Mucosa of rectum (tissue), 2 donors: Measurements from ENCODE around the gene TAB3.

Source experiments
- H3K27ac ChIP-seq, 2 donors: one replicate each; pipeline ENCODE4 v1.7.0; 2013; ENCODE audit warnings: inconsistent platforms in 2 of 2, low read depth in 2 of 2, low read length in 2 of 2
- H3K27me3 ChIP-seq, 2 donors: one replicate each; pipeline ENCODE4 v1.7.0; 2013; ENCODE audit warnings: low read length in 2 of 2; ENCODE audit not compliant: control insufficient read depth in 2 of 2, insufficient read depth in 2 of 2
- H3K36me3 ChIP-seq, 2 donors: one replicate each; pipeline ENCODE4 v1.7.0; 2013; ENCODE audit warnings: low read length in 2 of 2; ENCODE audit not compliant: control insufficient read depth in 2 of 2, insufficient read depth in 2 of 2
- H3K4me1 ChIP-seq, 2 donors: one replicate each; pipeline ENCODE4 v1.7.0; 2013; ENCODE audit warnings: low read length in 2 of 2, mild to moderate bottlenecking in 1 of 2; ENCODE audit not compliant: control insufficient read depth in 2 of 2, insufficient read depth in 2 of 2
- H3K4me3 ChIP-seq, 2 donors: one replicate each; pipeline ENCODE4 v1.7.0; 2013; ENCODE audit warnings: low read length in 2 of 2
- H3K9ac ChIP-seq, 2 donors: one replicate each; pipeline ENCODE4 v1.7.0; 2013; ENCODE audit warnings: low read length in 2 of 2, low read depth in 1 of 2, mild to moderate bottlenecking in 1 of 2
- H3K9me3 ChIP-seq, 2 donors: one replicate each; pipeline ENCODE4 v1.7.0; 2013; ENCODE audit warnings: low read length in 2 of 2; ENCODE audit not compliant: control insufficient read depth in 2 of 2
- donor health status: healthy.
- donor health status: Normal muscosa, but diverticular disease.

TAB3 gene

GRCh38 chrX:30887288-30887687, 1.8 kb downstream of the TAB3 start:
- Histone ChIP-seq H3K9ac (no peak overlapping the region), H3K36me3 (no peaks in the 10 kb centered on the region), H3K4me1 (no peaks in the 10 kb centered on the region), H3K27me3 (no peaks in the 10 kb centered on the region), H3K4me3 (no peak overlapping the region), H3K9me3 (no peaks in the 10 kb centered on the region), H3K27ac (no peak overlapping the region)

GRCh38 chrX:30885136-30885535, 3.9 kb downstream of the TAB3 start:
- Histone ChIP-seq H3K9ac (no peak overlapping the region), H3K4me1 (no peaks in the 10 kb centered on the region), H3K4me3 (no peak overlapping the region), H3K27ac (no peak overlapping the region), H3K9me3 (no peaks in the 10 kb centered on the region), H3K36me3 (no peaks in the 10 kb centered on the region), H3K27me3 (no peaks in the 10 kb centered on the region)

- H3K27ac ChIP-seq = no peak overlapping the region
- no peak overlapping the region for H3K4me3 ChIP-seq
- no peaks in the 10 kb centered on the region for H3K27me3 ChIP-seq
- no peaks in the 10 kb centered on the region for H3K4me1 ChIP-seq
- no peaks in the 10 kb centered on the region for H3K9me3 ChIP-seq
- H3K9ac ChIP-seq = no peak overlapping the region
- H3K36me3 ChIP-seq = no peaks in the 10 kb centered on the region
These were observed 5.9 kb downstream of the TAB3 start for GRCh38 chrX:30883138-30883537.

GRCh38 chrX:30881797-30882196, 7.3 kb downstream of the TAB3 start:
- no peak overlapping the region for H3K9ac ChIP-seq
- no peaks in the 10 kb centered on the region for H3K4me1 ChIP-seq
- H3K27me3 ChIP-seq = no peaks in the 10 kb centered on the region
- no peak overlapping the region for H3K4me3 ChIP-seq
- no peaks in the 10 kb centered on the region for H3K36me3 ChIP-seq
- no peak overlapping the region for H3K27ac ChIP-seq
- H3K9me3 ChIP-seq = no peaks in the 10 kb centered on the region

- Histone ChIP-seq H3K27me3 (no peaks in the 10 kb centered on the region), H3K4me1 (no peaks in the 10 kb centered on the region), H3K27ac (no peak overlapping the region), H3K9ac (no peak overlapping the region), H3K9me3 (no peaks in the 10 kb centered on the region), H3K4me3 (no peak overlapping the region), H3K36me3 (no peaks in the 10 kb centered on the region)
These were observed 7.7 kb downstream of the TAB3 start for GRCh38 chrX:30881390-30881789.

- Histone ChIP-seq H3K9me3 (no peaks in the 10 kb centered on the region), H3K9ac (no peak overlapping the region), H3K4me1 (no peaks in the 10 kb centered on the region), H3K27me3 (no peaks in the 10 kb centered on the region), H3K27ac (no peak overlapping the region), H3K4me3 (no peak overlapping the region), H3K36me3 (no peaks in the 10 kb centered on the region)
These were observed 9.0 kb downstream of the TAB3 start for GRCh38 chrX:30880058-30880457.

- no peak overlapping the region for H3K27ac ChIP-seq
- no peaks in the 10 kb centered on the region for H3K27me3 ChIP-seq
- H3K9me3 ChIP-seq = no peaks in the 10 kb centered on the region
These were observed 12.7 kb downstream of the TAB3 start for GRCh38 chrX:30876367-30876766.

GRCh38 chrX:30875957-30876356, 13.1 kb downstream of the TAB3 start:
- Histone ChIP-seq H3K36me3 (no peaks in the 10 kb centered on the region), H3K9me3 (no peaks in the 10 kb centered on the region), H3K4me1 (no peaks in the 10 kb centered on the region), H3K4me3 (no peak overlapping the region), H3K9ac (no peak overlapping the region), H3K27ac (no peak overlapping the region), H3K27me3 (no peaks in the 10 kb centered on the region)

More at GRCh38 chrX:30876367-30876766, 12.7 kb downstream of the TAB3 start:
- Histone ChIP-seq H3K36me3 (no peaks in the 10 kb centered on the region), H3K9ac (no peak overlapping the region), H3K4me1 (no peaks in the 10 kb centered on the region), H3K4me3 (no peak overlapping the region)

GRCh38 chrX:30874851-30875250, 14.2 kb downstream of the TAB3 start:
- Histone ChIP-seq H3K4me3 (no peak overlapping the region), H3K9ac (no peak overlapping the region), H3K36me3 (no peaks in the 10 kb centered on the region)

GRCh38 chrX:30870572-30870971, 18.5 kb downstream of the TAB3 start:
- no peaks in the 10 kb centered on the region for H3K9me3 ChIP-seq
- H3K4me3 ChIP-seq = no peak overlapping the region
- no peaks in the 10 kb centered on the region for H3K36me3 ChIP-seq
- no peak overlapping the region for H3K9ac ChIP-seq
- H3K27ac ChIP-seq = no peak overlapping the region
- H3K27me3 ChIP-seq = no peaks in the 10 kb centered on the region
- no peaks in the 10 kb centered on the region for H3K4me1 ChIP-seq

More at GRCh38 chrX:30874851-30875250, 14.2 kb downstream of the TAB3 start:
- Histone ChIP-seq H3K9me3 (no peaks in the 10 kb centered on the region), H3K27me3 (no peaks in the 10 kb centered on the region), H3K4me1 (no peaks in the 10 kb centered on the region), H3K27ac (no peak overlapping the region)

GRCh38 chrX:30865612-30866011, 23.4 kb downstream of the TAB3 start:
- H3K4me1 ChIP-seq = no peaks in the 10 kb centered on the region
- H3K27ac ChIP-seq = no peak overlapping the region
- peaks cover 0 to 3% of the 10 kb centered on the region in 2 donors for H3K36me3 ChIP-seq
- H3K9ac ChIP-seq = no peak overlapping the region
- H3K27me3 ChIP-seq = no peaks in the 10 kb centered on the region
- no peak overlapping the region for H3K4me3 ChIP-seq
- no peaks in the 10 kb centered on the region for H3K9me3 ChIP-seq
